Mucosa of descending colon (tissue), 3 donors: ENCODE results near the gene CHD6. TPM values are rescaled to one million over a fixed set of nuclear protein-coding genes. Genes with fewer than 3 reads are reported as not detected.

Source experiments
- ATAC-seq: fragments of 200-7000 bp; cut with Tn5 transposase; one replicate; pipeline ENCODE4 v1.9.1; 2020; ENCODE audit warnings: mild to moderate bottlenecking, moderate library complexity
- DNase-seq, 3 donors: peaks; one replicate each; pipeline ENCODE4 v3.0.0-alpha.2; 2020
- H3K36me3 ChIP-seq: fragments of 200-600 bp; one replicate; pipeline ENCODE4 v1.8.0; 2021; ENCODE audit warnings: low read depth, mild to moderate bottlenecking
- H3K4me1 ChIP-seq: fragments of 200-600 bp; one replicate; pipeline ENCODE4 v1.8.0; 2021; ENCODE audit warnings: low read depth, mild to moderate bottlenecking
- H3K4me3 ChIP-seq: fragments of 200-600 bp; one replicate; pipeline ENCODE4 v1.8.0; 2021; ENCODE audit warnings: mild to moderate bottlenecking
- H3K9me3 ChIP-seq: fragments of 200-600 bp; one replicate; pipeline ENCODE4 v1.8.0; 2021; ENCODE audit warnings: mild to moderate bottlenecking
- CTCF ChIP-seq: fragments of 200-600 bp; IDR thresholded peaks from one replicate; pipeline ENCODE4 v1.8.0; 2022; ENCODE audit warnings: antibody characterized with exemption, mild to moderate bottlenecking
- intact Hi-C, 2 donors: fragments of 100-400 bp; cut with DNase I in 1 of 2; cut with micrococcal nuclease in 1 of 2; formaldehyde crosslinking; loops; one replicate each; pipeline versions ENCODE4 v1.11.0 to v1.11.1; 2022; cut with DNase I, micrococcal nuclease
- total RNA-seq, 3 donors: library from RNA; stranded (reverse); fragmentation: NEBNext Ultra II Directional in 2 of 3; extraction: Animal tissue kit (Norgen Biotek cat#: 25700) in 2 of 3; gene quantifications; one replicate each; pipeline versions ENCODE4 v1.2.1 to v1.2.4, GENCODE V29; 2021 to 2023
- donor health status: DM: no; HTN: no; CAD: no; lungs with moderate emphysema.
- donor health status: DM: no; HTN: no; CAD: no.
- donor health status: DM: no; HTN: yes; CAD: no.

Gene CHD6
- total RNA-seq, 3 donors from 2014 or later, result 33.8 to 53.6 (median 43.8) TPM

GRCh38 chr20:41621421-41621820 lies 3.2 kb upstream of the CHD6 start:
- ATAC-seq (no peak), DNase-seq (no peak)
- H3K4me3 ChIP-seq, result no peak overlapping the region
- intact Hi-C loops, result no loop called here
- no peak for TF ChIP-seq CTCF
- H3K9me3 ChIP-seq, result no peaks in the 10 kb centered on the region
- H3K36me3 ChIP-seq, result no peaks in the 10 kb centered on the region
- peaks cover 10% of the 10 kb centered on the region for H3K4me1 ChIP-seq

- no peak for ATAC-seq
- Histone ChIP-seq H3K9me3 (no peaks in the 10 kb centered on the region), H3K4me1 (peaks cover 12% of the 10 kb centered on the region), H3K36me3 (no peaks in the 10 kb centered on the region), H3K4me3 (no peak overlapping the region)
- intact Hi-C loops, result no loop called here
- no peak for TF ChIP-seq CTCF
- no peak for DNase-seq
These were observed 1.4 kb upstream of the CHD6 start for GRCh38 chr20:41619360-41620100.

- no peak for DNase-seq
- peak; percentile 19 for ATAC-seq
- TF ChIP-seq CTCF, result no peak
- H3K36me3 ChIP-seq, result no peaks in the 10 kb centered on the region
- intact Hi-C loops, result no loop called here
- H3K9me3 ChIP-seq, result no peaks in the 10 kb centered on the region
- H3K4me3 ChIP-seq, result peak overlapping the region; percentile 86
- H3K4me1 ChIP-seq, result peaks cover 12% of the 10 kb centered on the region
These were observed 682 bp upstream of the CHD6 start for GRCh38 chr20:41618807-41619311.

GRCh38 chr20:41617059-41617901 lies 897 bp downstream of the CHD6 start:
- peaks cover 12% of the 10 kb centered on the region for H3K4me1 ChIP-seq
- peak overlapping the region; percentile 86 for H3K4me3 ChIP-seq
- ATAC-seq (no peak), DNase-seq (peak; percentile 41 to 63 (median 62))
- H3K36me3 ChIP-seq, result no peaks in the 10 kb centered on the region
- TF ChIP-seq CTCF, result no peak
- no peaks in the 10 kb centered on the region for H3K9me3 ChIP-seq
- intact Hi-C loops, result no loop called here

- H3K4me3 ChIP-seq, result no peak overlapping the region
- H3K36me3 ChIP-seq, result no peaks in the 10 kb centered on the region
- H3K9me3 ChIP-seq, result no peaks in the 10 kb centered on the region
- H3K4me1 ChIP-seq, result peaks cover 12% of the 10 kb centered on the region
- intact Hi-C loops, result no loop called here
- ATAC-seq, result no peak
- TF ChIP-seq CTCF, result no peak
- no peak for DNase-seq
These were observed 1.9 kb downstream of the CHD6 start for GRCh38 chr20:41616228-41616627.
